Suprapubic skin (tissue), 3 donors: Measurements from ENCODE around the gene CLDN20.

Experiments
- EP300 ChIP-seq: sonication (generic); formaldehyde crosslinking; IDR thresholded peaks from one replicate; pipeline ENCODE4 v1.6.1; 2017; ENCODE audit warnings: antibody characterized with exemption
- TF ChIP-seq, protein P1 (sequence below), 2 donors: fragments of 200-600 bp in 1 of 2; fragments of 450-650 bp in 1 of 2; sonication (generic) in 1 of 2; IDR thresholded peaks; one replicate each; pipeline ENCODE4 v1.5.1; 2016 to 2019; ENCODE audit warnings: antibody characterized with exemption in 2 of 2, mild to moderate bottlenecking in 1 of 2, moderate library complexity in 1 of 2

DNA sequence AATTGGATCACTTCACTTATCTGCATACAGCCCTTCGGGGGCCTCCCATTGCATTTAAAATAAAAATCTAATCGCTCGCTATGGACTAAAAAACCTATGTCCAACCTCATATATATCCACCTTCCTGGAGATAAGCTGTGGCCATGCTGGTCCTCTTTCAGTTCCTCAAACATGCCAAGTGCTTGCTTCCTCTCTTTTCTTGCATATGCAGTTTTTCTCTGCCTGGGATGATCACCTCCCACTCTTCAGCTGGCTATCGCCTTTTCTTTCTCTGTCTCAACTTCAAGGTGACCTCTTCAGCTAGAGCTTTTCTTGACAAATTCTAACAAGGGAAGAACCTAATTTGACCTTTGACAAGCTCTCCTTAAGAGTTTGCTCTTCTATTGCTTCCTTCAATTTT, 56.1 kb downstream of the CLDN20 start:
- TF ChIP-seq, protein P1, sequence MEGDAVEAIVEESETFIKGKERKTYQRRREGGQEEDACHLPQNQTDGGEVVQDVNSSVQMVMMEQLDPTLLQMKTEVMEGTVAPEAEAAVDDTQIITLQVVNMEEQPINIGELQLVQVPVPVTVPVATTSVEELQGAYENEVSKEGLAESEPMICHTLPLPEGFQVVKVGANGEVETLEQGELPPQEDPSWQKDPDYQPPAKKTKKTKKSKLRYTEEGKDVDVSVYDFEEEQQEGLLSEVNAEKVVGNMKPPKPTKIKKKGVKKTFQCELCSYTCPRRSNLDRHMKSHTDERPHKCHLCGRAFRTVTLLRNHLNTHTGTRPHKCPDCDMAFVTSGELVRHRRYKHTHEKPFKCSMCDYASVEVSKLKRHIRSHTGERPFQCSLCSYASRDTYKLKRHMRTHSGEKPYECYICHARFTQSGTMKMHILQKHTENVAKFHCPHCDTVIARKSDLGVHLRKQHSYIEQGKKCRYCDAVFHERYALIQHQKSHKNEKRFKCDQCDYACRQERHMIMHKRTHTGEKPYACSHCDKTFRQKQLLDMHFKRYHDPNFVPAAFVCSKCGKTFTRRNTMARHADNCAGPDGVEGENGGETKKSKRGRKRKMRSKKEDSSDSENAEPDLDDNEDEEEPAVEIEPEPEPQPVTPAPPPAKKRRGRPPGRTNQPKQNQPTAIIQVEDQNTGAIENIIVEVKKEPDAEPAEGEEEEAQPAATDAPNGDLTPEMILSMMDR (IDR thresholded peaks at IDR 0.05): no peak
- no peak for TF ChIP-seq EP300
